Neutrophil (primary cell): ENCODE results near the gene SP110.

Experiments used
- H3K27ac ChIP-seq: fragments of 200-600 bp; sonication (generic); 2 replicates; pipeline ENCODE4 v1.5.1; 2016; ENCODE audit warnings: mild to moderate bottlenecking, moderate library complexity
- H3K27me3 ChIP-seq: fragments of 200-600 bp; sonication (generic); 2 replicates; pipeline ENCODE4 v1.6.0; 2016; ENCODE audit warnings: mild to moderate bottlenecking
- H3K36me3 ChIP-seq: fragments of 200-600 bp; sonication (generic); 2 replicates; pipeline ENCODE4 v1.5.1; 2017
- H3K4me1 ChIP-seq, 2 experiments: fragments of 200-600 bp in 1 of 2; sonication (generic) in 1 of 2; 1 replicate in 1 of 2; 2 replicates in 1 of 2; pipeline versions ENCODE4 v1.5.1 to v1.6.1; 2013 to 2016; ENCODE audit warnings: low read depth in 1 of 2, low read length in 1 of 2, mild to moderate bottlenecking in 1 of 2, moderate library complexity in 1 of 2; ENCODE audit not compliant: control insufficient read depth in 1 of 2, insufficient read depth in 1 of 2
- H3K4me3 ChIP-seq, 2 experiments: fragments of 200-600 bp in 1 of 2; sonication (generic) in 1 of 2; 1 replicate in 1 of 2; 2 replicates in 1 of 2; pipeline ENCODE4 v1.5.1; 2013 to 2016; ENCODE audit warnings: low read depth in 1 of 2, low read length in 1 of 2, mild to moderate bottlenecking in 1 of 2, moderate library complexity in 1 of 2
- H3K9me3 ChIP-seq: fragments of 200-600 bp; sonication (generic); 2 replicates; pipeline ENCODE4 v1.5.1; 2016
- TF ChIP-seq, protein P1 (sequence below): fragments of 200-600 bp; sonication (generic); IDR thresholded peaks from 2 replicates; pipeline ENCODE4 v1.5.1; 2016; ENCODE audit warnings: antibody characterized with exemption

The SP110 gene

DNA sequence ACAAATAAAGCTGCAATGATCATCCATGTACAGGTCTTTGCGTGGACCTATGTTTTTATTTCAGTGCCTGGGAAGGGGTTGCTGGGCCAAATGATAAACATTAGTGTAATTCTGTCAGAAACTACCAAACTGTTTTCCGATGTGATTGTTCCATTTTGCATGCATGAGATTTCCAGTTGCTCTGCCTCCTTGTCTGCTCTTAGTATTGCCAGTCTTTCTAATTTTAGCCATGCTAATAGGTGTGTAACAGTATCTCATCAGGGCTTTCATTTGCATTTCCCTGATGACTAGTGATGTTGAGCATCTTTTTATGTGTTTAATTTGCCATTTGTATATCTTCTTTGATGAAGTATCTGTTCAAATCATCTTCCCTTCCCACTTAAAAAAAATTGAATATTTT, 67.5 kb downstream of the SP110 start:
- no peak overlapping the region for H3K4me3 ChIP-seq
- no peak overlapping the region for H3K27ac ChIP-seq
- H3K27me3 ChIP-seq, result no peaks in the 10 kb centered on the region
- H3K4me1 ChIP-seq, result peaks cover 6 to 10% of the 10 kb centered on the region in 2 experiments
- H3K9me3 ChIP-seq, result no peaks in the 10 kb centered on the region
- TF ChIP-seq, protein P1, sequence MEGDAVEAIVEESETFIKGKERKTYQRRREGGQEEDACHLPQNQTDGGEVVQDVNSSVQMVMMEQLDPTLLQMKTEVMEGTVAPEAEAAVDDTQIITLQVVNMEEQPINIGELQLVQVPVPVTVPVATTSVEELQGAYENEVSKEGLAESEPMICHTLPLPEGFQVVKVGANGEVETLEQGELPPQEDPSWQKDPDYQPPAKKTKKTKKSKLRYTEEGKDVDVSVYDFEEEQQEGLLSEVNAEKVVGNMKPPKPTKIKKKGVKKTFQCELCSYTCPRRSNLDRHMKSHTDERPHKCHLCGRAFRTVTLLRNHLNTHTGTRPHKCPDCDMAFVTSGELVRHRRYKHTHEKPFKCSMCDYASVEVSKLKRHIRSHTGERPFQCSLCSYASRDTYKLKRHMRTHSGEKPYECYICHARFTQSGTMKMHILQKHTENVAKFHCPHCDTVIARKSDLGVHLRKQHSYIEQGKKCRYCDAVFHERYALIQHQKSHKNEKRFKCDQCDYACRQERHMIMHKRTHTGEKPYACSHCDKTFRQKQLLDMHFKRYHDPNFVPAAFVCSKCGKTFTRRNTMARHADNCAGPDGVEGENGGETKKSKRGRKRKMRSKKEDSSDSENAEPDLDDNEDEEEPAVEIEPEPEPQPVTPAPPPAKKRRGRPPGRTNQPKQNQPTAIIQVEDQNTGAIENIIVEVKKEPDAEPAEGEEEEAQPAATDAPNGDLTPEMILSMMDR, result no peak
- no peaks in the 10 kb centered on the region for H3K36me3 ChIP-seq

DNA sequence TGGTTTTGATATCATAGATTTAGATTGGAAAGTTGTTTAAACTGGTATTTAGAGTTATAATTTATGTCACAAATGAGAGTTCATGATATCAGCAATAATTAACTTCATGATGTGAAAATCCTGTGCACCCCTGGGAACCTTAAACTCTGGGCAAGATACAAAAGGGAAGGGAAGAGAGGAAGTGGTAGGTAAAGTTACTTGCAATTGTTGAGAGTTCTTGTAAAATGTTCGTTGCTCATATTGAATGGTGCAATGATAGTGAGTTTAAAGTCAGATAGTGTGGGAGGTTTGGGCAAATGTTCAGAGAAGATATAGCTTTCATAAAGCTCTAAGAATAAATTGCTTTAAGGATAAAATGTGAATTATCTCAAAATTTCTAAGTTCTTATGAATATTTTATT, 75.4 kb downstream of the SP110 start:
- TF ChIP-seq, protein P1, result no peak
- no peak overlapping the region for H3K4me3 ChIP-seq
- no peaks in the 10 kb centered on the region for H3K9me3 ChIP-seq
- peaks cover 23 to 37% of the 10 kb centered on the region in 2 experiments for H3K4me1 ChIP-seq
- H3K27ac ChIP-seq, result peak overlapping the region; percentile 79
- no peaks in the 10 kb centered on the region for H3K27me3 ChIP-seq
- H3K36me3 ChIP-seq, result no peaks in the 10 kb centered on the region

DNA sequence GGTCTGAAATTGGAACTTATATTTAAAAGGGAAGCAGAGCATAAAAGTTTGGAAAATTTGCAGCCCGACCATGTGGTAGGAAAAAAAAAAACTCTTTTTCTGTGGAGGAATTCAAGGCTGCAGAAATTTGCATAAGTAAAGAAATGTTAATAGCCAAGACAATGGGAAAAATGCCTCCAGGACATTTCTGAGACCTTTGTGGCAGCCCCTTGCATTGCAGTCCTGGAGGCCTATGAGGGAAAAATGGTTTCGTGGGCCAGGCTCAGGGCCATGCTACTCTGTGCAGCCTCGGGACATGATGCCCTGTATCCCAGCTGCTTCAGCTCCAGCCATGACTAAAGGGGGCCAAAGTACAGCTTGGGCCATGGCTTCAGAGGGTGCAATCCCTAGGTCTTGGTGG, 79.1 kb downstream of the SP110 start:
- Histone ChIP-seq H3K36me3 (no peaks in the 10 kb centered on the region), H3K27me3 (no peaks in the 10 kb centered on the region), H3K4me3 (no peak overlapping the region), H3K27ac (no peak overlapping the region), H3K4me1 (peaks cover 43 to 67% of the 10 kb centered on the region in 2 experiments), H3K9me3 (no peaks in the 10 kb centered on the region)
- TF ChIP-seq, protein P1, result no peak

DNA sequence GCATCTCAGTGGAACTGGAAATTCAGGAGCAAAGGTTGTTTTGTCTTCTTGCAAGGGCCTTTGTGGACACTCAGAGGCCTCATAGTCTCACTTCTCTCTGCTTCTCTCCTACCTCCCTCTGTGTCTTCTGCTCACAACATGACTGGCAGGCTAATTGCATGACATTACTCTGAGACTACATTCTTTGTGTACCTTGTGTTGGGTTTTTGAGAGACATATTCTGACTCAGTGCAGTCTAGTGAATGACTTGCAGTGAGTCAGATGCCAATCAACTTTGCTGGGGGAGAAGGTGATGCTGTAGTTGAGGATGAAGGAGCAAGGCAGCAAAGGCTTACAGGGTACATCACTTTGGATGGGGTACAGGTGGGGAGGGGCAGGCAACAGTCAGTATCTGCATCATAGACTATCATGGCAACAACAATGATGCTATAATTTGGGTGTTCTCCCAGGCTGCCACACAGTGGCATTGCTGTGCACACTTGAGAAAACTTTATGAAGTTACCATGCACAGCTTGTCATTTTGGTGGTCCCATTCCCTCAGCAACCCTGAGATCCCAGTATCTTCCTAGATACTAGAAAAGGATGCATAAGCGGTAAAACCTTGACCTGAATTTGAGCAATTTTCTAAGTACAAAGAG, 81.8 kb downstream of the SP110 start:
- Histone ChIP-seq H3K4me1 (peaks cover 31 to 60% of the 10 kb centered on the region in 2 experiments), H3K27ac (peak overlapping the region; percentile 30), H3K9me3 (no peaks in the 10 kb centered on the region), H3K36me3 (no peaks in the 10 kb centered on the region), H3K27me3 (no peaks in the 10 kb centered on the region), H3K4me3 (no peak overlapping the region)
- TF ChIP-seq, protein P1, result no peak

DNA sequence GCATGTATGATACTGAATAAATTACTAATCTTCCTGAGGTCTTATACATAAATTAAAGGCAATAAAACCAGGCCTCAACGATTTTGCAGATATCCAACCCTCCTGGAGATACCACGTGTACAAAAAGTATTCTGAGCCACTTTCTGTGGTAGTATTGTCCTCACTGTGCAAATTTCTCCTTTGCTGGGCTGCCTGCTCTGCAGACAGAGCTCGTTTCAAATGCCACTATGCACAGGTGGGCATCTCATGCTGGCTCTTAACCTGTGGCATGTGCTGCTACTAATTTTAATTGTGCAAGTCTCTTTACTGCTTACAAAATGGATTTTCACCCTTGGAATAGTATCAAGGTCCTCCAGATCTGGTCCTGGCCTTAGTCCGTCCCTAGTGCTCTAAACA, 84.7 kb downstream of the SP110 start:
- no peaks in the 10 kb centered on the region for H3K36me3 ChIP-seq
- H3K4me1 ChIP-seq, result peaks cover 31 to 54% of the 10 kb centered on the region in 2 experiments
- peak overlapping the region; percentile 46 for H3K27ac ChIP-seq
- no peaks in the 10 kb centered on the region for H3K27me3 ChIP-seq
- TF ChIP-seq, protein P1, result no peak
- H3K4me3 ChIP-seq, result no peak overlapping the region
- no peaks in the 10 kb centered on the region for H3K9me3 ChIP-seq
